Measurements from ENCODE around the gene LAD1.

LAD1 gene

DNA sequence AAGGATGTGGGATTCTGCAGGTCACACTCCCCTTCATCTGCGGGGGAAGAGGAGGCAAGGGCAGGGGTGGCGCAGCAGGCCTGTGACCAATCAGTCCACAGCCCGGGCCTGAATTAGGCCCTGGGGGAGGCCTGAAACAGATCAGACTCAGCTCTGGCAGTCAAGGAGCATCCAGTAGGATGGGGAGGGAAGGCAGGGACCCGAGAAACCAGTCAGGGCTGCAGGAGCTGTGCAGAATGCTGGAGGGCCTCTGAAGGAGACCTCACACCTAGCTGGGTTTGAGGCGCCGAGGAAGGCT lies 34.4 kb downstream of the LAD1 start:
- no peak for DNase-seq

DNA sequence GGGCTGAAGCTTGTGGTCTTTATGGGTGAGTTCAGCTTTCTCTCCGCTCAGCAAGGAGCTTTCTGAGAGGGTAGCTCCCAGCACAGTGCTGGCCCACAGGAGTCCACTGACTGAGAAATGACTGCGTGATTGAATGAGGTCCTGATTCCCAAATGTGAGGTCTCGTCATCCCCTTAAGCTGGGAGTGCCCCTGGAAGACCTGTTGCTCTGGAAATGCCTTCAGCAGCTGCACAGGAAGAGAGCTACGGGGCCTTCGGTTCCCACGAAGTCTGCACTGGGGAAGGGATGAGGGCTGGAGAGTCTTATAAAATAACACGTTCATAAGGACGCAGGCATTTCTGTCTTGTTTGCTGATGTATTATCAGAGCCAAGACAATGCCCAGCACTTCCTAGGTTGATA lies 35.7 kb downstream of the LAD1 start:
- DNase-seq: no peak

DNA sequence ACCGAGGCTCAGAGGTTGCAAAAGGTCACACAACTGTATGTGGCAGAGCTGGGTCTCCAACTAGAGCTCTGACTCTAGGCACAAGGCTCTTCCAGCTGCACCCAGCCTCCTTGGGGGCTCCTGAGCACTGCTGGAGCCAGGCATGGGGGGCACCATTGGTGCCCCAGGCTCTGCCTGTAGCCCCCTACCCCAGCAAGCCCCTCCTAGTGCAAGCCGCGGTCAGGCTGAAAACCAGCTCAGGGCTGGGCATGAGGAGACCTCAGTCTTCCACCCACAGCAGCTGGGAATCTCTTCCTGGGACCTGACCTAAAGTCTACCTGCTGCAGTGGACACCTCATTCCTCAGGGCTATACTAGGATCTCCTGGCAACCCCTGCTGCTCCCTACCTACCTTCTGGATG lies 36.2 kb downstream of the LAD1 start:
- DNase-seq: no peak

DNA sequence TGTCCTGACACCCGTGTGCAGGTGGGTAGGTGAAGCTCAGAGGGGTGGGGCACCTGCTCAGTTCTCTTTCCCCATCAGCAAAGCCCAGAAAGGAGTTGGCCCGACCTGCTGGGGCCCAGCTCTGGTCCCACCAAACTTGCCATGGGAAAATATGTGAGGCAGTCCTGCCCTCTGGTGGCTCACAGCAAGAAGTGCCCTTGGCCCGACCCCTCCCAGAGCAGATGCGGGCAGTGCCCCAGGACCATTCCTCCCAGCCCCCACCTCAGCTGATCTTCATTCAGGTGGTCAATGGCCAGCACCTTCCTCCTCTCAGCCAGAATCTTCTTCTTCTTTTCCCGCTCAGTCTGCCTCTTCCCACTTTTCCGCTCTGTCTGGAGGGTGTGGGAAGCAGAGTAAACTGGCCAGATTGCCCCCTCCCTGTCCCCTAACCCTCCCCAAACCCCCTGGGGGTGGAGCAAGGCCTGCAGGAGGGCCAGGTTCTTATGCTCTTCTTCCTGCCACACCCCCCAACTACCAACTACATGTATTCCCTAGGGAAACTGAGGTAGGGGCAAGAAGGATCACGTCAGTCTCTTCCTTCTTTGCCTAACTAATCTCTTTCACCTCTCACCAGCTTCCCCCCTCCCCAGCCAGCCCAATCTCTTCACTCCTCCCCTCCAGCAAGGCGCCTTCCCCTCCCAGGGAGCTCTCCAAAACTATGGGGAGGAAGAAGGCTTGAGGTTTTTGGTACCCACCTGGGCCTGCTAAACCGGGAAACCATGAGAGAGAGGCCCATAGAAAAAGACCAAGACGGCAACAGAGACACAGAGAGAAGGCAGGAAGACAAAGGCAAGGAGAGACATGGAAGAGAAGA lies 37.2 kb downstream of the LAD1 start:
- DNase-seq: peak in 25 of 56 donors; percentile 5 to 50 (median 16)

DNA sequence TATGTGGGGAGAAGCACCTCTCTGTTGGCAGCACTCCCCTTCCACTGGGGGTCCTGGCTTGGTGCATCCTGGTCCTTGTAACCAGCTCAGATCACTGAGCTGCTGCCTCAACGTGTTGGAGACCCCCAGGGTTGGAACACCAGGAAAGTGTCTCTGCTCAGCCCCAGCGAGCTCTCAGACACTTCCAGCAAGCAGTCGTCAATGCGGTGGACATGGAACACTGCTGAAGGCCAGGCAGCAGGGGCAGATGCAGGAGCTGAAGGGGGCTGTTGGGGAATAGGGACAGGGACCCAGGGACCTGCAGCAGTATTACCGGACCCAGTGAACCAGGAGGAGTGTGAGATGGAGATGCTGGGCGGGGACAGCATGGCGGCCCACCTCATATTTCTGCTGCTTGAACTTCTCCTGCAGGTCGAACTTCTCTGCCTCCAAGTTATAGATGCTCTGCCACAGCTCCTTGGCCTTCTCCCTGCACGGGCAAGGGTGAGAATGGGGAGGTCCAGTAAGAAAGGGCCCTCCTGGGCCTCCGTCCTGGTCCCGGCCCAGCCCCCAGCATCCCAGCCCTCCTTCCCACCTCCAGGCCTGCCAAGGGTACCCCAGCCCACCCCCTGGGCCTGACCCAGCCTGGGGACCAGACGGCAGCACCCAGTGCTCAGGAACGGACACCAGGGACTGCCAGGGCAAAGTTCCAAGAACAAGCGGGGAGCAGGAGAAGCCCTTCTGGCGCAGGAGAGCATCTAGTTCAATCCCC lies 38.0 kb downstream of the LAD1 start:
- DNase-seq: no peak

DNA sequence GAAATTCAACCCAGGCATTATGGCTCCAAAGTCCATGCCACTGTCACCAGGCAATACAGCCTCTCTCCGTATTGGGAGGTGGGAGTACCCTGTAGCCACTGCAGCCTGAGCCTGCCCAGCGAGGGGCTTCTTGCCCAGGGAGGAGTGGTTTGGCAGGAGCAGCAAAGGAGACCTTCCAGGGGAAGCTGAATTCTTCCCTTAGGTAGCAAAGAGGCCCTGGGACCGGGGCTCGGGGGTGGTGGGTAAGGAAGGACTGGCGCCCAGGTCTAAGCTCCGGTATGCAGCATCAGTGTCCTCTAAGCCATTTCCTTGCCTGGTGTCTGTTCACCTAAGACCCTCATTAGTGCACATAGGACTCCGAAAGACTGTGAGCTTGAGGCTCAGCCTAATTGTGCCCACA lies 38.6 kb downstream of the LAD1 start:
- DNase-seq: no peak

DNA sequence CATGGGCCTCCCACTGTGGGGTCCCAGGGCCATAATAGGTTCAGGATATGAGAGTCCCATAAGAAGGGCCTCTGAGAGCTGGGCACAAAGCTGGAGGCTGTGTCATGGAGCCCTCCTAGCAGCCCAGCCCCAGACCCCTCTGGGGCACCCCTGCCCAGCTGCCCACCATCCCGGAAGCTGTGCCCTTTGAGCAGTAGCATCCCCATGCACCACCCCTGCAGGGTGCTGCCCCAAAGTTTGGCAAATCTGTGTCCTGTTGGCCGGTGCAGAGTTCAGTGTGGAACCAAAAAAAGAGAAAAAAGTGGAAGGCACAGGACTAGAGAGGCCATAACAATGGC lies 39.3 kb downstream of the LAD1 start:
- no peak for DNase-seq

DNA sequence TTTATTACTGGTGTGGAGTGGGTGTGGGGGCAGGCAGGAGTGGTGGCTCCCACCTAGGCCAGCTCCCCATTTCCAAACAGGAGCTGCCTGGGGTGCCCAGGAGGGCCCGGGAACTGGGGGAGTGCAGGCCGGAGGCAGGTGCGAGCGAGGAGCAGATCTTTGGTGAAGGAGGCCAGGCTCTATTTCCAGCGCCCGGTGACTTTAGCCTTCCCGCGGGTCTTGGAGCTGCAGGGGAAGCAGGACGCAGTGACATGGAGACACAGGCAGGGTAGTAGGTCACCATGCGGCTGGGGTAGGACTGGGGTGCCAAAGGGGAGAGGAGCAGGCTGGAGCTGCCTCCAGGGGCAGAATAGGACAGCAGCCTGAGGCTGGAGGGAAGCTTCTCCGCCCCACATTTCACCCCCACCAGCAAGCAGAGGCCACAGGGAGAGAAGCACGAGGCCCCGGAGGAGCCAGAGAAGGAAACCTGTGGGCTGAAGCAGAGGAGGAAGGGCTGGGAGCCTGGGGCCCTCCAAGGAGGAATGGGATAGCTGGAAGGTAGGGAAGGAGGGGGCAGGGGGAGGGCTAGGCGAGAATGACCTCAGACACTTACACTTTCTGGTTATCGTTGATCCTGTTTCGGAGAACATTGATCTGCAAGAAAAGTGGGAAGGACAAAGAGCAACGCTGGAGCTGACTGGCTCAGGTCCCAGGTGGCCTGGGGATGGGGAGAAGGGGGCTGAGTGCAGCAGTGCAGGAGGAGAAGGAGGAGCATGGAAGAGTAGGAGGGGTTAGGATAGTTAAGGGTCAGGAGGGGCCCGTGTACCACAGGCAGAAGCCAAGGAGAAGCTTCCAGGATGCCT lies 39.9 kb downstream of the LAD1 start:
- DNase-seq: no peak

DNA sequence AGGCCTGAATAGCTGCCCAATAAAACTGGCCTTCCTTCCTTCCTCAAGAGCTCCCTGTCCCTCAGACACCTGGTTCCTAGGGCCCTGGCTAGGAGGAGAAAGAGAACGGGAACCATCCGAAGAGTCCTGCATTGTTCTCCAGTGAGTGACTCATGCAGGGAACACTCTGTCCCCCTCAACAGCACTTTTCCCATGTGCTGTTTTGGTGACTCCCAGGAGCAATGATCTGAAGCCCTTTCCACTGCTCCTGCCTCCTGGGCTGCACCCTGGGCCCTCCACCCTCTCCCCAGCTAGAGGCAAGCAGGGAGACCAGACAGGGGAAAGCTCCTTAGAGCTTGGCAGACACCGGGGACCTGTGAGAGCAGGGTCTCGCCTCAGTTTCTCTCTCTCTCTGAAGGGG lies 40.5 kb downstream of the LAD1 start:
- no peak for DNase-seq

DNA sequence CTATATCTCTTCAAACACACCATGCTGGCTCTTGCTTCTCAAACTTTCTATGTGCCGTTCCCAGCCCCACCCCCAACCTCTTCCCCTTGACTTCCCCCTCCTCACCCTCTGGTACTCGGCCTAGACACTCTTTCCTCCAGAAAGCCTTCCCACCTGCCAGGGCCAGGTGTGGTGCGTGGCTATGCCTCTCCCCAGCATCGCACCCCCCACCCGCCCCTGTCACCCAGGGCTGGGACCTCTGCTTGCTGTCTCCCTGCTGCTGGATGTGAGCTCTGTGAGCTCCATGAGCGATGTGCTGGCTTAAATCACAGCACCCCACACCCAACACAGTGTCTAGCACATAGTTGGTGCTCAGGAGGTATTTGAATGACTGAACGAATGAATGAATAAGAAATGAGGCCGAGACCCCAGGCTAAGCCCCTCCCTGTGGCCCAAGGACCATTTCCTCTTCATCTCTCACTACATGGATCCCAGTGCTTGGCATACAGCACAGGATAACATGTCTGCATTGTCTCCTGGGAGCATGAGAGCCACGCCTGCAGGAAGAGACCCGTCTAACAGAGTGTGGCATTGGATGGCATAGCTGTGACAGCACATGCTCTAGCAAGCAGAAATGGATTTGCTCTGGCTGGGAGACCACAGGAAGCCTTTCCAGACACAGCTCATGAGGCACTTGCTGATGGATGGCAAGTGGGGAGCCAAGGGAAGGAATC lies 41.3 kb downstream of the LAD1 start:
- DNase-seq: no peak

DNA sequence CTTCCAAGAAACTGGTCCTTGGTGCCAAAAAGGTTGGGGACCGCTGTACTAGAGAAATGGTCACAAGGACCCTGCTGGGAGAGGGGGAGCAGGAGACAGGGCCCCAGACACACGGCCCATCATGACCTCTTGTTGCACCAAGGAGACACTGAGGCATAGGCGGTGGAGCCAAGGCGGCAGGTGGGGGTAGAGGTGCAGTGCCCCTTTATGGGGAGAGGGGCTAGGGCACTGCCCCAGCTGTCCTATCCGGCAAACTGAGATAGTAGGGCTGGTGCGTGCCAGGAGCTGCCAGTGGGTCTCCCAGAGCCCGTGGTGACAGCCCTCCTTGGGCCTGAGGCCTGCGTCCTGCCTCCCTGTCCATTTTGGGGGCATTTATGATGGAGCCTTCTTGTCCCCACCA lies 41.9 kb downstream of the LAD1 start:
- no peak for DNase-seq

DNA sequence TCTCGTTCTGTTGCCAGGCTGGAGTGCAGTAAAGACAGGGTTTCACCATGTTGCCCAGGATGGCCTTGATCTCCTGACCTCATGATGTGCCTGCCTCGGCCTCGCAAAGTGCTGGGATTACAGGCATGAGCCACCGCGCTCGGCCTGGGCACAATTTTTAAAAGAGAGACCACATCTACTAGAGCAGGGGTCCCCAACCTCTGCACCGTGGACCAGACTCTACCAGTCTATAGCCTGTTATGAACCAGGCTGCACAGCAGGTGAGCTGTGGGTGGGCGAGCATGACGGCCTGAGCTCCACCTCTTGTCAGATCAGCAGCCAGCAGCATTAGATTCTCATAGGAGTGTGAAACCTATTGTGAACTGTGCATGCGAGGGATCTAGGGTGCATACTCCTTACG lies 42.4 kb downstream of the LAD1 start:
- DNase-seq: no peak

DNA sequence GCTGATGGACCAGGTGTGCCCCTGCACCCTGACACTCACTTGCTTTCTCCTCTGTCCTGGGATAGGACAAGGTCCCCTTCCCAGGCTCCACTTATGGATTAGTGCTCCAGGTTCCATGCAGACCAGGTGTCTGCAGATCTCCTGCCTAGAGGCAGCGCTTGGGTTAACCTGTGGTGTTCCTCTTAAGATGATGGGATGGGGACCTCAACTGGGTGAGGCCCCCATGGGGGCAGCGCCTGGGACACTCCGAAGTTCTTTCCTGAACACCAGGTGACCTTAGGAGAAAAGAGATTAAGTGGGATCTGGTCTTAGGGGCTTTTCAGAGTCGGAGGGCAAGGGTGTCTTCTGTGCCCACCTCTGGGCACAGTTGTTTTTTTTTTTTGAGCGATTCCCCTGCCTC lies 42.9 kb downstream of the LAD1 start:
- no peak for DNase-seq

DNA sequence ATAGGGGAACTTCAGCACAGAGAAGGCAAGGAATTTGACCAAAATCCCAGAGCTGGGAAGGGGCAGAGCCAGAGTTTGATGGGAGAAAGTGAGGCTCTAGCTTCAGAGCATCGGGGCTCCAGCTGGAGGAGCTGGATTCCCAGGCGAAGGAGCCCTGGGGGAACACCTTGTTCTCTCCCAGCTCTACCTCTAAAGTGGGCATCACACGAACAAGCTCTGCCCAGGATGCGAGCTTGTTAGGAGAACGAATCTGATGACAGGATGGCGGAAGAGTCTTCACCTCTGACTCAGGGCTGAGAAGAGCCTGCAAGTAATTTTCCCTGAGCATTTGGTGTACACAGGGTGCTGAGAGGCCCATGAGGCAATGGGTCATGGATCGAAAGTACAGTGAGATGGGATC lies 43.7 kb downstream of the LAD1 start:
- no peak for DNase-seq

DNA sequence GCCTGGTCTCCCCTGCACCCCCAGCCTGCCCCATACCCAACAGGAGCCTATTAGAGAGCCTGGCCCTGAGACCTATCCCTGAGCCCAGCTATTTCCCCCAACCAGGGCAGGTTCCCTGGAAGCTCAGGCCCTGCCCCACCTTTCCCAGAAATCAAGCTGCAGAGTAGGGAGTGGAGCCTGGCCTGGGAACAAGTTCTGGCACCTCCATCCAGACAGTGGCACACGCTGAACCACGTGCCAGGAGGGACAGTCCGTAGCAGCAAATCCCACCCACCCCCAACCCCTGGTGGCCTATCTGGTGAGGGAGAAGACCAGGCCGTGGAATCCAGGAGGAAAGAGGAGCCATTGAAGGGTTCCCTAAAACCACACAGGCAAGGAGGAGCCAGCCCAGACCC lies 44.2 kb downstream of the LAD1 start:
- no peak for DNase-seq

DNA sequence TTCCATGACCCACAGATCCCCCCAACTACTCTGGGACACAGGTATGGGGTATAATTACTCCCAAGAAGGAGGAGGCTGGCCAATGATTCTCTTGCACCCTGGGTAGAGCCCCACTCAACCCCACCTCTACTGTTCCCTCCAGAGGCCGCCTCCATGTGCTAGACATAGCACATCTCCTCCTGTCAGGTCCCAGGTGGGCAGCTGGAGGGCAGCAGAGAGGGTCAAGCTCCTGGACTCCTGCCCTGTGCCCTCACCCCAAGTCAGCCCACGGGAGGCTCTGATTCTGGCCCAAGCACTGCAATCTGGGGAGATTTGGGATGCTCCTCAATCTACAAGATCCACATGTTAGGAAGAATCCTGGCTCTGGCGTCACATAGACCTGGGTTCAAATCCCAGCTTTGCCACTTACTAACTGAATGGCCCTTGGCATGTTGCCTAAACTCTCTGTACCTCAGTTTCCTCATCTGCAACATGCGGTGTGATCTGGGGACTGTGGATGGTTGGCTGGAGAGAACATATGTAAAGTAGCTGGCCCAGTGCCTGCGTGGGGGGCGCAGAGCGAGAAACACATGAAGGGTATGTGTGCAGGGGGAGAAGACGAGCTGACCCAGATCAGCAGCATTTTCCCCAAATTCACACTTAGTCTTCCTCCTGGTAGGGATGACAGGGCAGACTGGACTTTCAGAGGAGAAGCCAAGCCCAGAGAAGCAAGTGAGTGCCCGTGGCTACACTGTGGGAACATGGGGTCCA lies 44.8 kb downstream of the LAD1 start:
- DNase-seq: no peak

DNA sequence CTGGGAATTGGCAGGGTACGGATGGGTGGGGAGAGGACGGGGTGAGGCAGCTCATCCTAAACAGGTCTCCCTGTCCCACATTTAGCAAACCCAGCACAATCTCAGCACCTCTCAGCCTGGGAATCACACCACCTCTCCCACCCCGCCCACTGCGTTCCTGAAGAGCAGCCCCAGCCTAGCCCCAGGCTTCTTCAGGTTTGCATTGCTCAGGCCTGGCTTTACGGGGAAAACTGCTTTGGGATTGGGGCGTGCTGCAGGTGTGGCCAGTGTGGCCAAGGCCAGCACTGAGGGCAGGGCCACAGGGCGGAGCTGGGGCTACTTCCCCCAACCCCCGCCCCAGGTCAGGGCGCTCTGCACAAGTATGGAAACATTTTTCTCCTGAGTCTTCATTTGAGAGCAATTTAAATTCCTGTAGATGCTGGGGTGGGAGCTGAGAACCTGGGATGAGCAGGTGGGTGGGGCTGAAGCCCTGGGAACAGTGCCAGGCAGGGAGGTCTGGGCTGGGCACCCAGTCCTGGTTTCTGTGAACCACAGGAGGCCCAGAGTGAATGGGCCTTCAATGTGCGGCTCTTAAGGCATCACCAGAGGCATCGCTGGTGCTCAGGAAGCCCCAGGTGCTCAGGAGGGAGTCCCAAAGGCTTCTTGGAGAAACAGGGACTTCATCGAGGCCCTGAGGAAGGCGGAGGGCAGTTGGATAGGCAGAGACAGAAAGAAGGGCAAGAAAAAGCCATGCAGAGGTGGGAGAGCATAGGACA lies 45.8 kb downstream of the LAD1 start:
- DNase-seq: no peak

DNA sequence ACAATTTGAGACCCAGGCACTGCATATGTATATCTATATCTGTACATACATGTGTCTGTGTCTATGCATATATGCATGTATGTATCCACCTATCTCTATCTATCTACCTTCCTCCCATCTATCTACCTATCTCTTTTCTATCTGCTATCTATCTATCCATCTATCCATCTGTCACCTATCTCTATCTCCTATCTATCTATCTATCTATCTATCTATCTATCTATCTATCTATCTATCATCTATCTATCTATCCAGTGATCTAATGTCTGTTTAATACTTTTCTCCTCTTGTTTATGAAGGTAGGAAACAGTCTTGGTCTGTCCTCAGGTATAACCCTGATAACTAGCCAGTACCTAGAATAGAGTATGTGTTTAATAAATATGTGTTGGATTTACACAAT lies 47.5 kb downstream of the LAD1 start:
- DNase-seq: no peak

DNA sequence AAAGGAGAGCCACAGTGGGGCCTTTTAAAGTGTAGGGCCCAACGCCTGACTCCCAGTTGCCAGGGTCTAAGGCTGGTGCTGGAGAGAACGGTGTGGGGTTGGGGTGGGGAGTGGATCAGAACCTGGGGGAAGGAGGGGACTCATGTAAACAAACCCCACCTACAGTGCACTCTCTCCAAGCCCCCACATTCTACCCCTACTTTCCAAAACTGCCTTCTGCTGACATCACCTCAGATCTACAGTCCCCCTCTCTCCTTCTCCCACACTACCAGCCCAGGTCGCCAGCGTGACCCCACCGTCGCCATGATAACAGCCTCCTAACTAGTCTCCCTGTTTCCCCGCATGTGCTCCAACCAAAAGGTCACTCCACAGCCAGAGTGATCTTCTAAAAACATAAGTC lies 48.2 kb downstream of the LAD1 start:
- no peak for DNase-seq

DNA sequence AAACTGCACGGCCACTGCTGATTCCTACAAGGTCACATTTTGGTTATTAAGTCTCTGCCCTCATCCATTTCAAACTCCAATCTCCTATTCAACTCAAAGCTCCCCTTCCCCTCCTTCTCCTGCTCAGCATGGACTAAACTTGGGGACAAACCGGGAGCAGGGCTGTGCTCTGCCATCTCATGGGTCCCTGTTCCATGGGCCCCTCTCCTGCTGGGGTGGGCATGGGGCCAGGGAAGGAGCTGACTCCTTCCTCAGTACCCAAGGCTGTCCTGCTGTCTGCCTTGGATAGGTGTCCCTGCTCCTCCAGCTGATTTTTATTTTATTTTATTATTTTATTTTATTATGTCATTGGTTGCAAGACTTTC lies 48.8 kb downstream of the LAD1 start:
- no peak for DNase-seq
